Suprapubic skin (tissue), 4 donors: ENCODE results near the gene CDC6. TPM values are rescaled to one million over a fixed set of nuclear protein-coding genes. Genes with fewer than 3 reads are reported as not detected.
"Not testable (repeated sequence)": the region's sequence is repeated elsewhere in the genome, so short reads cannot be mapped to it uniquely, and the experiment has no call there.

Experiments
- DNase-seq, 2 donors: peaks; one replicate each; pipeline ENCODE4 v3.0.0-alpha.2; 2019; ENCODE audit warnings: low spot score in 2 of 2
- H3K27ac ChIP-seq: fragments of 200-600 bp; sonication (generic); one replicate; pipeline ENCODE4 v1.5.1; 2019
- H3K27me3 ChIP-seq: fragments of 200-600 bp; sonication (generic); one replicate; pipeline ENCODE4 v1.5.1; 2019
- H3K36me3 ChIP-seq: fragments of 200-600 bp; sonication (generic); one replicate; pipeline ENCODE4 v1.5.1; 2019
- H3K4me1 ChIP-seq: fragments of 200-600 bp; sonication (generic); one replicate; pipeline ENCODE4 v1.5.1; 2019
- H3K4me3 ChIP-seq: fragments of 200-600 bp; sonication (generic); one replicate; pipeline ENCODE4 v1.5.1; 2019; ENCODE audit warnings: mild to moderate bottlenecking
- H3K9me3 ChIP-seq: fragments of 200-600 bp; sonication (generic); one replicate; pipeline ENCODE4 v1.5.1; 2019
- CTCF ChIP-seq, 2 donors: fragments of 200-600 bp in 1 of 2; fragments of 450-650 bp in 1 of 2; sonication (generic) in 1 of 2; IDR thresholded peaks; one replicate each; pipeline ENCODE4 v1.5.1; 2016 to 2019; ENCODE audit warnings: antibody characterized with exemption in 2 of 2, mild to moderate bottlenecking in 1 of 2, moderate library complexity in 1 of 2
- EP300 ChIP-seq: sonication (generic); formaldehyde crosslinking; IDR thresholded peaks from one replicate; pipeline ENCODE4 v1.6.1; 2017; ENCODE audit warnings: antibody characterized with exemption
- POLR2A ChIP-seq, 2 donors: fragments of 450-650 bp; IDR thresholded peaks; one replicate each; pipeline ENCODE4 v1.6.1; 2017; ENCODE audit warnings: antibody characterized with exemption in 2 of 2, mild to moderate bottlenecking in 2 of 2, moderate library complexity in 2 of 2
- POLR2AphosphoS5 ChIP-seq, 3 donors: sonication (generic); formaldehyde crosslinking; IDR thresholded peaks; one replicate each; pipeline ENCODE4 v1.6.1; 2017; ENCODE audit warnings: antibody characterized with exemption in 3 of 3
- WGBS: methylation state at CpG from one replicate; pipeline ENCODE4 v1.1.5; 2018; 5-methylcytosine and 5-hydroxymethylcytosine counted together
- total RNA-seq, 4 donors: library from RNA; depleted of rRNA; stranded (reverse); fragments of >200 nt; gene quantifications; one replicate each; pipeline ENCODE4 v1.1.0, GENCODE V29; 2016

Gene CDC6
- total RNA-seq, 4 donors from 2014 or later: 2.7 to 5.3 (median 3.3) TPM

- no peaks in the 10 kb centered on the region for H3K27me3 ChIP-seq
These were observed 8.1 kb downstream of the CDC6 start for GRCh38 chr17:40295488-40296436.

GRCh38 chr17:40297511-40297910 lies 9.8 kb downstream of the CDC6 start:
- no peak overlapping the region for H3K4me3 ChIP-seq
- no peaks in the 10 kb centered on the region for H3K27me3 ChIP-seq
- no peaks in the 10 kb centered on the region for H3K36me3 ChIP-seq
- no peaks in the 10 kb centered on the region for H3K9me3 ChIP-seq
- 95% methylated on average over 2 of the region's 2 CpGs for WGBS
- H3K27ac ChIP-seq: no peak overlapping the region
- DNase-seq: no peak
- TF ChIP-seq CTCF (IDR thresholded peaks at IDR 0.05) (no peak), POLR2A (IDR thresholded peaks at IDR 0.05) (no peak), POLR2AphosphoS5 (IDR thresholded peaks at IDR 0.05) (no peak), EP300 (no peak)
- no peaks in the 10 kb centered on the region for H3K4me1 ChIP-seq

More at GRCh38 chr17:40295488-40296436, 8.1 kb downstream of the CDC6 start:
- WGBS: 92% methylated on average over 5 of the region's 5 CpGs
- Histone ChIP-seq H3K9me3 (no peaks in the 10 kb centered on the region), H3K4me1 (no peaks in the 10 kb centered on the region), H3K4me3 (no peak overlapping the region), H3K36me3 (no peaks in the 10 kb centered on the region), H3K27ac (no peak overlapping the region)
- no peak for DNase-seq
- TF ChIP-seq CTCF (IDR thresholded peaks at IDR 0.05) (no peak), EP300 (no peak), POLR2A (IDR thresholded peaks at IDR 0.05) (no peak), POLR2AphosphoS5 (IDR thresholded peaks at IDR 0.05) (no peak)

GRCh38 chr17:40298726-40299125 lies 11.0 kb downstream of the CDC6 start:
- Histone ChIP-seq H3K9me3 (no peaks in the 10 kb centered on the region), H3K36me3 (no peaks in the 10 kb centered on the region), H3K4me3 (no peak overlapping the region), H3K27ac (no peak overlapping the region), H3K27me3 (no peaks in the 10 kb centered on the region), H3K4me1 (peaks cover 8% of the 10 kb centered on the region)
- WGBS: 70% methylated on average over 3 of the region's 3 CpGs
- no peak for DNase-seq
- TF ChIP-seq CTCF (IDR thresholded peaks at IDR 0.05) (no peak), EP300 (no peak), POLR2A (IDR thresholded peaks at IDR 0.05) (no peak), POLR2AphosphoS5 (IDR thresholded peaks at IDR 0.05) (no peak)

- H3K27ac ChIP-seq: not testable (repeated sequence)
These were observed 11.6 kb downstream of the CDC6 start for GRCh38 chr17:40299159-40299757.

GRCh38 chr17:40301315-40301714 lies 13.6 kb downstream of the CDC6 start:
- Histone ChIP-seq H3K4me1 (peaks cover 25% of the 10 kb centered on the region), H3K9me3 (no peaks in the 10 kb centered on the region), H3K27ac (no peak overlapping the region), H3K4me3 (no peak overlapping the region), H3K27me3 (no peaks in the 10 kb centered on the region), H3K36me3 (no peaks in the 10 kb centered on the region)
- TF ChIP-seq EP300 (no peak), POLR2AphosphoS5 (IDR thresholded peaks at IDR 0.05) (no peak), POLR2A (IDR thresholded peaks at IDR 0.05) (no peak), CTCF (IDR thresholded peaks at IDR 0.05) (no peak)
- peak in 1 of 2 donors; percentile 77 for DNase-seq
- 70% methylated on average over 4 of the region's 4 CpGs for WGBS

More at GRCh38 chr17:40299159-40299757, 11.6 kb downstream of the CDC6 start:
- WGBS: 73% methylated on average over 7 of the region's 7 CpGs
- peak in 1 of 2 donors; percentile 55 for DNase-seq
- H3K9me3 ChIP-seq, H3K36me3 ChIP-seq, H3K4me3 ChIP-seq, H3K27me3 ChIP-seq: not testable (repeated sequence)
- H3K4me1 ChIP-seq: peaks cover 13% of the 10 kb centered on the region
